Measurements from ENCODE around the gene MPDU1. TPM values are rescaled to one million over a fixed set of nuclear protein-coding genes. Genes with fewer than 3 reads are reported as not detected.
A peak's percentile ranks its signal among the peaks of the same experiment; 100 is the strongest.

The MPDU1 gene
- total and polyA plus RNA-seq, 7 donors: 38.4 to 121 (median 46.7) TPM

- no peak overlapping the region for H3K27ac ChIP-seq
- H3K9me3 ChIP-seq: no peaks in the 10 kb centered on the region
- H3K27me3 ChIP-seq: no peaks in the 10 kb centered on the region
- intact Hi-C loops (cut with DNase I): loop anchor here (5.0 kb wide), 1 partner anchor 471 kb away; no protein-coding TSS in a partner anchor
- DNase-seq: no peak
- H3K4me1 ChIP-seq: peaks cover 0 to 51% (median 44%) of the 10 kb centered on the region in 4 donors
- TF ChIP-seq POLR2A (IDR thresholded peaks at IDR 0.05): no peak
- no peak for TF ChIP-seq POLR2AphosphoS5 (IDR thresholded peaks at IDR 0.05)
- no peak for TF ChIP-seq CTCF (IDR thresholded peaks at IDR 0.05)
- TF ChIP-seq EP300 (IDR thresholded peaks at IDR 0.05): no peak
- WGBS, 2 donors: 74 to 77% methylated on average over 3 of the region's 3 CpGs
- H3K36me3 ChIP-seq: peaks cover 0 to 1% (median 0%) of the 10 kb centered on the region in 4 donors
- peak overlapping the region in 1 of 4 donors; percentile 9 for H3K4me3 ChIP-seq
Observed at GRCh38 chr17:7611635-7612293, 28.1 kb downstream of the MPDU1 start.

- Histone ChIP-seq H3K4me3 (no peak overlapping the region), H3K27ac (no peak overlapping the region)
- 98 to 100% methylated on average over 1 of the region's 1 CpG for WGBS, 2 donors
Observed at GRCh38 chr17:7612294-7612640, 28.6 kb downstream of the MPDU1 start.

GRCh38 chr17:7613769-7614424 is 30.2 kb downstream of the MPDU1 start:
- WGBS, 2 donors: 4 to 9% methylated on average over 20 of the region's 20 CpGs
- Histone ChIP-seq H3K4me3 (peak overlapping the region; percentile 57 to 95 (median 80)), H3K36me3 (no peaks in the 10 kb centered on the region), H3K27ac (peak overlapping the region; percentile 91 to 100 (median 95)), H3K9me3 (no peaks in the 10 kb centered on the region), H3K4me1 (peaks cover 0 to 51% (median 43%) of the 10 kb centered on the region in 4 donors), H3K27me3 (no peaks in the 10 kb centered on the region)
- intact Hi-C loops (cut with DNase I): loop anchor here (1.0 to 5.0 kb wide), 3 partner anchors 53 to 468 kb away; partner anchors contain the start of genes SENP3 and TP53
- DNase-seq: peak; percentile 83
- TF ChIP-seq CTCF (IDR thresholded peaks at IDR 0.05) (no peak), EP300 (IDR thresholded peaks at IDR 0.05) (no peak)

More at GRCh38 chr17:7612294-7612640, 28.6 kb downstream of the MPDU1 start:
- no peaks in the 10 kb centered on the region for H3K27me3 ChIP-seq
- DNase-seq: no peak
- no peaks in the 10 kb centered on the region for H3K9me3 ChIP-seq
- H3K36me3 ChIP-seq: no peaks in the 10 kb centered on the region
- TF ChIP-seq POLR2AphosphoS5 (IDR thresholded peaks at IDR 0.05): no peak
- TF ChIP-seq EP300 (IDR thresholded peaks at IDR 0.05): no peak
- no peak for TF ChIP-seq CTCF (IDR thresholded peaks at IDR 0.05)
- TF ChIP-seq POLR2A (IDR thresholded peaks at IDR 0.05): no peak
- intact Hi-C loops (cut with DNase I): loop anchor here (5.0 kb wide), 1 partner anchor 470 kb away; no protein-coding TSS in a partner anchor
- peaks cover 0 to 51% (median 44%) of the 10 kb centered on the region in 4 donors for H3K4me1 ChIP-seq

- peaks cover 0 to 47% (median 40%) of the 10 kb centered on the region in 4 donors for H3K4me1 ChIP-seq
Observed at GRCh38 chr17:7614425-7615264, 31.0 kb downstream of the MPDU1 start, which contains the start of gene FXR2. TSS of gene FXR2 (minus strand) at chr17:7614897. CDS start at chr17:7614532, 365 bp downstream.

More at GRCh38 chr17:7614425-7615264, 31.0 kb downstream of the MPDU1 start, which contains the start of gene FXR2:
- H3K27ac ChIP-seq: peak within 1 kb of the TSS; percentile 91 to 100 (median 95)
- no peaks in the 10 kb centered on the region for H3K9me3 ChIP-seq
- TF ChIP-seq CTCF (IDR thresholded peaks at IDR 0.05) (peak in 3 of 4 experiments; percentile 49 to 52 (median 51)), EP300 (IDR thresholded peaks at IDR 0.05) (no peak), POLR2A (IDR thresholded peaks at IDR 0.05) (no peak), POLR2AphosphoS5 (IDR thresholded peaks at IDR 0.05) (peak; percentile 84 to 94 (median 88))
- intact Hi-C loops (cut with DNase I): loop anchor here (1.0 to 5.0 kb wide), 3 partner anchors 54 to 468 kb away; partner anchors contain the start of genes SENP3 and TP53
- 1% methylated on average over 93 of the region's 93 CpGs for WGBS, 2 donors
- H3K27me3 ChIP-seq: no peaks in the 10 kb centered on the region
- peak; percentile 100 for DNase-seq
- no peaks in the 10 kb centered on the region for H3K36me3 ChIP-seq
- peak within 1 kb of the TSS; percentile 57 to 95 (median 80) for H3K4me3 ChIP-seq
